Measurements from ENCODE around the gene CDO1.
"Not testable (repeated sequence)": the region's sequence is repeated elsewhere in the genome, so short reads cannot be mapped to it uniquely, and the experiment has no call there.

The CDO1 gene

GRCh38 chr5:115809946-115810345 is 6.5 kb downstream of the CDO1 start:
- Histone ChIP-seq H3K27me3 (ENCODE audit: control insufficient read depth, insufficient read depth, low read length) (peaks cover 14% of the 10 kb centered on the region), H3K4me3 (ENCODE audit: low read depth, low read length) (no peak overlapping the region), H3K9me3 (ENCODE audit: control insufficient read depth, insufficient read depth, low read length) (no peaks in the 10 kb centered on the region), H3K9ac (ENCODE audit: low read depth, low read length) (no peak overlapping the region), H3K36me3 (ENCODE audit: control insufficient read depth, insufficient read depth, low read length) (peaks cover 30% of the 10 kb centered on the region), H3K4me1 (ENCODE audit: control insufficient read depth, insufficient read depth, low read length) (peaks cover 26% of the 10 kb centered on the region), H3K27ac (ENCODE audit: low read depth, low read length) (no peak overlapping the region)

GRCh38 chr5:115808066-115808465 is 8.4 kb downstream of the CDO1 start:
- H3K4me3 ChIP-seq (ENCODE audit: low read depth, low read length); H3K9ac ChIP-seq (ENCODE audit: low read depth, low read length); H3K9me3 ChIP-seq (ENCODE audit: control insufficient read depth, insufficient read depth, low read length); H3K27ac ChIP-seq (ENCODE audit: low read depth, low read length); H3K27me3 ChIP-seq (ENCODE audit: control insufficient read depth, insufficient read depth, low read length): not testable (repeated sequence)
- Histone ChIP-seq H3K4me1 (ENCODE audit: control insufficient read depth, insufficient read depth, low read length) (peaks cover 17% of the 10 kb centered on the region), H3K36me3 (ENCODE audit: control insufficient read depth, insufficient read depth, low read length) (peaks cover 34% of the 10 kb centered on the region)

DNA sequence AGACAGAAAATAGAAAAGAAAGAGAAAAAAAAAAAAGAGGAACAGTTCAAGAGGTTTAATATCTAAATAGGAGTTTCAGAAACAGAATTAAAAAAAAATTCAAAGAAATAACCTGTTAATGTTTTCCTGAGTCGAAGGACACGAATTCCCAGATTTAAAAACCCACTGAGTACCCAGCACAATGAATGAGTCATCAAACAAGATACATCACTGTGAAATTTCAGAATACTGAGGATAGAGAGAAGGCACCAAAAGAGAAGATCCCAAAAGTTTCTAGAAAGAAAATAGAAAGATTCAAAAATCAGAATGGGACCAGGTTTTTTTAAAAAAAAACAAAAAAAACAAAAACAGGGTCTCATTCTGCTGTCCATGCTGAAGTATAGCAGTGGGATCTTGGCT is 8.8 kb downstream of the CDO1 start:
- no peaks in the 10 kb centered on the region for H3K9me3 ChIP-seq (ENCODE audit: control insufficient read depth, insufficient read depth, low read length)
- H3K27ac ChIP-seq (ENCODE audit: low read depth, low read length): no peak overlapping the region
- H3K4me3 ChIP-seq (ENCODE audit: low read depth, low read length): no peak overlapping the region
- H3K4me1 ChIP-seq (ENCODE audit: control insufficient read depth, insufficient read depth, low read length): peaks cover 17% of the 10 kb centered on the region
- H3K36me3 ChIP-seq (ENCODE audit: control insufficient read depth, insufficient read depth, low read length): peaks cover 34% of the 10 kb centered on the region
- H3K27me3 ChIP-seq (ENCODE audit: control insufficient read depth, insufficient read depth, low read length): no peaks in the 10 kb centered on the region
- no peak overlapping the region for H3K9ac ChIP-seq (ENCODE audit: low read depth, low read length)

- H3K27ac ChIP-seq (ENCODE audit: low read depth, low read length): no peak overlapping the region
- H3K9me3 ChIP-seq (ENCODE audit: control insufficient read depth, insufficient read depth, low read length): no peaks in the 10 kb centered on the region
- H3K36me3 ChIP-seq (ENCODE audit: control insufficient read depth, insufficient read depth, low read length): peaks cover 32% of the 10 kb centered on the region
- no peaks in the 10 kb centered on the region for H3K27me3 ChIP-seq (ENCODE audit: control insufficient read depth, insufficient read depth, low read length)
- no peak overlapping the region for H3K4me3 ChIP-seq (ENCODE audit: low read depth, low read length)
- no peak overlapping the region for H3K9ac ChIP-seq (ENCODE audit: low read depth, low read length)
- H3K4me1 ChIP-seq (ENCODE audit: control insufficient read depth, insufficient read depth, low read length): peaks cover 17% of the 10 kb centered on the region
Observed at GRCh38 chr5:115806986-115807653, 9.3 kb downstream of the CDO1 start.

DNA sequence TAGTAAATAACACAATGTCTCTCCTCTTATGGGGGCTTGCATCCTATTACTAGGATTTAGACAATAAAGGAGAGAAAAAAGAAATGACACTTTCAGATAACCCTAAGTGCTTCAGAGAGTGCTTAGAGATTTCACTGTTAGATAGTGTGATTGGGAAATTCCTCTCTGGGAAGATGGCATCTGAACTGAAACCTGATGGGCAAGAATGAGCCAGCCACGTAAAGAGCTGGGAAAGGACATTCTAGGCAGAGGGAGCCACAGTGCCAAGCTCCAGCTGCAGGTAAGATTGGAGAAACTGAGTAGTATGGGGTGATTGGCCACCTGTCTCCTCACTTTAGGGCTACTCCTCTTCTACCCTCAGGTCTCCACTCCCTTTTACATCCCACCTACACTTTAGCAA is 14.5 kb downstream of the CDO1 start:
- Histone ChIP-seq H3K9ac (ENCODE audit: low read depth, low read length) (no peak overlapping the region), H3K9me3 (ENCODE audit: control insufficient read depth, insufficient read depth, low read length) (no peaks in the 10 kb centered on the region), H3K4me3 (ENCODE audit: low read depth, low read length) (no peak overlapping the region), H3K27me3 (ENCODE audit: control insufficient read depth, insufficient read depth, low read length) (no peaks in the 10 kb centered on the region), H3K4me1 (ENCODE audit: control insufficient read depth, insufficient read depth, low read length) (peaks cover 10% of the 10 kb centered on the region; the same call in 1 of the 2 replicates), H3K27ac (ENCODE audit: low read depth, low read length) (no peak overlapping the region), H3K36me3 (ENCODE audit: control insufficient read depth, insufficient read depth, low read length) (peaks cover 19% of the 10 kb centered on the region)

DNA sequence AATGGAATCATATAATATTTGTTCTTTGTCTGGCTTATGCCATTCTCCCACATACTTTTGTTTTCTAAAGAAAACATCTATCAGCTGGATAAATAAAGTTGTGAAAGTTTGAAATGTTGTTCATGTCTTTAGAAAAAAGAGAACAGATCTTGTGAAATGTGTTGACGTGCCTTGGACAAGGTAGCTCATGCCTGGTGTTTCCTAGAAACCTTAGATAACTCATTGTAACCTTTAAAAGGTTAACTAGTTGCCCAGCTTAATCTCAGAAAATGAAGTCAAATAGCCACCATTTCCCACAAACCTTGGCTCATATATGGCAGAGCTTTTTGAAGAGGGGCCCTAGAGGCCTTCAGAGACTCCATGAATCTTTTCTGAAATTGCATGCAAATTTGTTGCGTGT is 15.3 kb downstream of the CDO1 start:
- no peak overlapping the region for H3K4me3 ChIP-seq (ENCODE audit: low read depth, low read length)
- no peak overlapping the region for H3K27ac ChIP-seq (ENCODE audit: low read depth, low read length)
- no peaks in the 10 kb centered on the region for H3K27me3 ChIP-seq (ENCODE audit: control insufficient read depth, insufficient read depth, low read length)
- H3K9me3 ChIP-seq (ENCODE audit: control insufficient read depth, insufficient read depth, low read length): no peaks in the 10 kb centered on the region
- H3K36me3 ChIP-seq (ENCODE audit: control insufficient read depth, insufficient read depth, low read length): peaks cover 16% of the 10 kb centered on the region
- no peak overlapping the region for H3K9ac ChIP-seq (ENCODE audit: low read depth, low read length)
- H3K4me1 ChIP-seq (ENCODE audit: control insufficient read depth, insufficient read depth, low read length): peaks cover 1% of the 10 kb centered on the region; the same call in 1 of the 2 replicates

DNA sequence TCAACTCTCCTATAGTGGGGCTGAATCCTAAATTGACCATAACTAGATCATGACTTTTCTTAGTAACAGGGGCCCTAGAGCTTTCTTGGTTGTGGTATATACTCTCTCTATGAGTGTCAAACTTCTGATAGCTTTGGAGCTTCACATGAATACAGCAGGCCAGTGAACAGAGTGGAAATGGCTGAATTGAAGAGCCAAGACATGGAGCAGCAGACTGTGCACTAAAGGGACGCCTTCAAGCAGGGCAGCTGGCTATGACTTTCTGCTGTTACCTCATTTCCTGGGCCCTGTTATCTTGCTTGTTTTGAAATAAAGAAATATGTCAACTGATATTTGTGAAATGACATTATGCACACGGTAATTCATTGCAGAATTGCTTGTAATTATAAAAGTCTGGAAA is 16.4 kb downstream of the CDO1 start:
- Histone ChIP-seq H3K4me3 (ENCODE audit: low read depth, low read length) (no peak overlapping the region), H3K36me3 (ENCODE audit: control insufficient read depth, insufficient read depth, low read length) (peaks cover 6% of the 10 kb centered on the region), H3K9me3 (ENCODE audit: control insufficient read depth, insufficient read depth, low read length) (no peaks in the 10 kb centered on the region), H3K27me3 (ENCODE audit: control insufficient read depth, insufficient read depth, low read length) (no peaks in the 10 kb centered on the region), H3K4me1 (ENCODE audit: control insufficient read depth, insufficient read depth, low read length) (no peaks in the 10 kb centered on the region), H3K9ac (ENCODE audit: low read depth, low read length) (no peak overlapping the region), H3K27ac (ENCODE audit: low read depth, low read length) (no peak overlapping the region)

- H3K36me3 ChIP-seq (ENCODE audit: control insufficient read depth, insufficient read depth, low read length): no peaks in the 10 kb centered on the region
- H3K4me3 ChIP-seq (ENCODE audit: low read depth, low read length): no peak overlapping the region
- no peaks in the 10 kb centered on the region for H3K4me1 ChIP-seq (ENCODE audit: control insufficient read depth, insufficient read depth, low read length)
- no peaks in the 10 kb centered on the region for H3K27me3 ChIP-seq (ENCODE audit: control insufficient read depth, insufficient read depth, low read length)
- H3K9ac ChIP-seq (ENCODE audit: low read depth, low read length): no peak overlapping the region
- no peak overlapping the region for H3K27ac ChIP-seq (ENCODE audit: low read depth, low read length)
- no peaks in the 10 kb centered on the region for H3K9me3 ChIP-seq (ENCODE audit: control insufficient read depth, insufficient read depth, low read length)
Observed at GRCh38 chr5:115798252-115798651, 18.2 kb downstream of the CDO1 start.

GRCh38 chr5:115796656-115797055 is 19.8 kb downstream of the CDO1 start:
- no peaks in the 10 kb centered on the region for H3K9me3 ChIP-seq (ENCODE audit: control insufficient read depth, insufficient read depth, low read length)
- no peak overlapping the region for H3K27ac ChIP-seq (ENCODE audit: low read depth, low read length)
- no peaks in the 10 kb centered on the region for H3K4me1 ChIP-seq (ENCODE audit: control insufficient read depth, insufficient read depth, low read length)

GRCh38 chr5:115795700-115796099 is 20.8 kb downstream of the CDO1 start:
- H3K36me3 ChIP-seq (ENCODE audit: control insufficient read depth, insufficient read depth, low read length): no peaks in the 10 kb centered on the region
- H3K4me3 ChIP-seq (ENCODE audit: low read depth, low read length): no peak overlapping the region
- H3K9ac ChIP-seq (ENCODE audit: low read depth, low read length): no peak overlapping the region
- no peaks in the 10 kb centered on the region for H3K4me1 ChIP-seq (ENCODE audit: control insufficient read depth, insufficient read depth, low read length)
- no peaks in the 10 kb centered on the region for H3K27me3 ChIP-seq (ENCODE audit: control insufficient read depth, insufficient read depth, low read length)
- no peaks in the 10 kb centered on the region for H3K9me3 ChIP-seq (ENCODE audit: control insufficient read depth, insufficient read depth, low read length)
- no peak overlapping the region for H3K27ac ChIP-seq (ENCODE audit: low read depth, low read length)

More at GRCh38 chr5:115796656-115797055, 19.8 kb downstream of the CDO1 start:
- Histone ChIP-seq H3K4me3 (ENCODE audit: low read depth, low read length) (no peak overlapping the region), H3K9ac (ENCODE audit: low read depth, low read length) (no peak overlapping the region), H3K36me3 (ENCODE audit: control insufficient read depth, insufficient read depth, low read length) (no peaks in the 10 kb centered on the region), H3K27me3 (ENCODE audit: control insufficient read depth, insufficient read depth, low read length) (no peaks in the 10 kb centered on the region)

GRCh38 chr5:115788440-115788839 is 28.0 kb downstream of the CDO1 start:
- Histone ChIP-seq H3K27ac (ENCODE audit: low read depth, low read length) (no peak overlapping the region), H3K4me3 (ENCODE audit: low read depth, low read length) (no peak overlapping the region), H3K27me3 (ENCODE audit: control insufficient read depth, insufficient read depth, low read length) (no peaks in the 10 kb centered on the region), H3K9me3 (ENCODE audit: control insufficient read depth, insufficient read depth, low read length) (peaks cover 6% of the 10 kb centered on the region; the same call in 1 of the 2 replicates), H3K36me3 (ENCODE audit: control insufficient read depth, insufficient read depth, low read length) (no peaks in the 10 kb centered on the region), H3K4me1 (ENCODE audit: control insufficient read depth, insufficient read depth, low read length) (peaks cover 7% of the 10 kb centered on the region), H3K9ac (ENCODE audit: low read depth, low read length) (no peak overlapping the region)

Measured in HUES48 (cell line).